Stomach (tissue), 4 donors: ENCODE measurements around the gene TBC1D25.

Source experiments
- POLR2A ChIP-seq, 4 donors: fragments of 450-650 bp; IDR thresholded peaks; one replicate each; pipeline ENCODE4 v1.6.1; 2016; ENCODE audit warnings: antibody characterized with exemption in 4 of 4, control low read depth in 2 of 4, mild to moderate bottlenecking in 1 of 4, moderate library complexity in 1 of 4
- TF ChIP-seq, protein P1 (sequence below), 7 experiments: fragments of 450-650 bp in 4 of 7; fragments of 200-600 bp in 3 of 7; sonication (generic) in 3 of 7; IDR thresholded peaks; one replicate each; pipeline ENCODE4 v1.5.1; 2016 to 2019; ENCODE audit warnings: antibody characterized with exemption in 7 of 7, control low read depth in 2 of 7, mild to moderate bottlenecking in 1 of 7

GRCh38 chrX:48521353-48522243, 17.9 kb upstream of the TBC1D25 start, which contains the start of gene EBP:
- TF ChIP-seq, protein P1, sequence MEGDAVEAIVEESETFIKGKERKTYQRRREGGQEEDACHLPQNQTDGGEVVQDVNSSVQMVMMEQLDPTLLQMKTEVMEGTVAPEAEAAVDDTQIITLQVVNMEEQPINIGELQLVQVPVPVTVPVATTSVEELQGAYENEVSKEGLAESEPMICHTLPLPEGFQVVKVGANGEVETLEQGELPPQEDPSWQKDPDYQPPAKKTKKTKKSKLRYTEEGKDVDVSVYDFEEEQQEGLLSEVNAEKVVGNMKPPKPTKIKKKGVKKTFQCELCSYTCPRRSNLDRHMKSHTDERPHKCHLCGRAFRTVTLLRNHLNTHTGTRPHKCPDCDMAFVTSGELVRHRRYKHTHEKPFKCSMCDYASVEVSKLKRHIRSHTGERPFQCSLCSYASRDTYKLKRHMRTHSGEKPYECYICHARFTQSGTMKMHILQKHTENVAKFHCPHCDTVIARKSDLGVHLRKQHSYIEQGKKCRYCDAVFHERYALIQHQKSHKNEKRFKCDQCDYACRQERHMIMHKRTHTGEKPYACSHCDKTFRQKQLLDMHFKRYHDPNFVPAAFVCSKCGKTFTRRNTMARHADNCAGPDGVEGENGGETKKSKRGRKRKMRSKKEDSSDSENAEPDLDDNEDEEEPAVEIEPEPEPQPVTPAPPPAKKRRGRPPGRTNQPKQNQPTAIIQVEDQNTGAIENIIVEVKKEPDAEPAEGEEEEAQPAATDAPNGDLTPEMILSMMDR (IDR thresholded peaks at IDR 0.05) = no peak
- no peak for TF ChIP-seq POLR2A (IDR thresholded peaks at IDR 0.05)
